ENCODE results near the gene TSEN2. TPM values are rescaled to one million over a fixed set of nuclear protein-coding genes. Genes with fewer than 3 reads are reported as not detected.
"Not testable (repeated sequence)": the region's sequence is repeated elsewhere in the genome, so short reads cannot be mapped to it uniquely, and the experiment has no call there.

Gene TSEN2
- polyA plus RNA-seq, 1 donor from 2014 or later, result 12.4 TPM

DNA sequence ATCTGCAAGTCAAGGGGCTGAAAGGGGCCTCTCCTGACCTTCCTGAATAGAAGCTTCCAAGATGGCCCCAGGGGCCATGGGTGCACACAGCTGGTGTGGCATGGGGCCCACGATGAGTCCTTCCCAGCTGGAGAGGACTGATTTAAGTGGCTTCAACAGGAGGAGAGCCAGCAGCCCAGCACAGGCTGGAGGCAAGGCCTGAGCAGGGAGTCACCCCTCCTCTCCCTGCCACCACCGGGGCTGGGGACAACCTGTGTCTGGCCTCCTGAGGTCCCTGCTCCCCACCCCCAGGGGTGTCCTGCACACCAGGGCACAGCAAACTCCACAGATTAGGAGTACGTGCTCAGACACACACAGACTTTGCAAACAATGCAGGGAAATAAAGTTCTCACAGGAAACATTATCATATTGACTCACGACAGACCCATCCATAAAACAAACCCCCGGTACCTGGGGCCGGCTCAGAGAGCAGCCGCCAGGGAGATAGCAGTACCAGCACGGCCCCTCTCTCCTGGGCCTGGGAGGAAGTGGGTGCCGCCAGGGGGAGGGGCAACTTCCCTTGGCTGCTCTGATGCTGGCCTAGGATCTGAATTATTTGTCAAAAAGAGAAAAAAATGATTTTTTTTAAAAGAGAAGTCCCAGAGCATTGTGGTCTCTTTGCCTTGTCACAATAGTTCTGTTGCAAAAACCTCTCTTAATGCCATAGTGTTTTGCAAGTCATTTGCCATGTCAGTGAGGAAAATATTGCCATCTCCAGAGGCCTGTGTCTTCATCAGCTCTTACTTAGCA is 21.9 kb upstream of the TSEN2 start:
- peaks cover 0 to 2% (median 0%) of the 10 kb centered on the region in 3 donors for H3K9me3 Mint-ChIP-seq
- no peaks in the 10 kb centered on the region for H3K36me3 Mint-ChIP-seq
- peak overlapping the region in 1 of 4 donors; percentile 52 for H3K4me3 Mint-ChIP-seq
- H3K27ac Mint-ChIP-seq, result no peak overlapping the region
- H3K27me3 Mint-ChIP-seq, result no peaks in the 10 kb centered on the region
- H3K4me1 Mint-ChIP-seq, result no peaks in the 10 kb centered on the region

DNA sequence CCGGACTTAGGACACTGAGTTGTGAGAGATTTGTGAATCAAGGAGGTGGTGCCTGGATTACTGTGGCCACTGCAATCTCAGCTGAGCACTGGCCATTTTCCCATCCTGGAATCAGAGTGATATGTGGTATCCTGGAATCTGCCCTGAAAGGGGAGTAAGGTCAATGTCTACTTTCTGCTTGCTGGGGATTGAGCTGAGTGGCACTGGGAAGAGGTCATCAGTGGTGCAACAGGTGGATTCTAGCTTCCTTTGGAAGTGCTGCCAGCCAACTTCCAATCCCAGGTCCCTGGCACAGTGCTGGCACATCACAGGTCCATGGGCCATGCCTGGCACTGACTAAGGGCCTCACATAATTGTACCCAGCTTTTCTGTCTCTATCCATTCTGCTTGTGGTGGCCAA is 20.6 kb upstream of the TSEN2 start:
- H3K9me3 Mint-ChIP-seq, result peaks cover 0 to 2% (median 0%) of the 10 kb centered on the region in 3 donors
- H3K4me1 Mint-ChIP-seq, result no peaks in the 10 kb centered on the region
- H3K4me3 Mint-ChIP-seq, result no peak overlapping the region
- H3K27me3 Mint-ChIP-seq, result peaks cover 2% of the 10 kb centered on the region
- H3K36me3 Mint-ChIP-seq, result no peaks in the 10 kb centered on the region
- no peak overlapping the region for H3K27ac Mint-ChIP-seq

DNA sequence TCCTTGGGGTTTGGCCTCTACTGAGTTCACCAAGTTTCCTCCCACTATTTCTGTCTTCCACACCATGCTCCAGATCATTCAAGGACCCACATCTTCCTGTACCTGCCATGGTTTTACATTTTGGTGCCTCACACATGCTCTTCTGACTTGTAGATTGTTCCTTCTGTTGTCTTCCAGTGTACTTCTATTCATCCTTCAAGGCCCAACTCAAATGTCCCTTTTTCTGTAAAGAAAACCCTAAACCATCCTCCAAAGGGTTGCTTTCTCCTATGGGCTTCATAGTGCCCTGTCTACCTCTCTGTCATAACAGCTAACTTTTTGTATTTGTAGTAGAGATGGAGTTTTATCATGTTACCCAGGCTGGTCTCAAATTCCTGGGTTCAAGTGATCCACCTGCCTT is 20.1 kb upstream of the TSEN2 start:
- H3K4me3 Mint-ChIP-seq, result no peak overlapping the region
- H3K27ac Mint-ChIP-seq, result no peak overlapping the region
- peaks cover 0 to 2% (median 0%) of the 10 kb centered on the region in 3 donors for H3K9me3 Mint-ChIP-seq
- no peaks in the 10 kb centered on the region for H3K4me1 Mint-ChIP-seq
- peaks cover 2% of the 10 kb centered on the region for H3K27me3 Mint-ChIP-seq
- H3K36me3 Mint-ChIP-seq, result no peaks in the 10 kb centered on the region

DNA sequence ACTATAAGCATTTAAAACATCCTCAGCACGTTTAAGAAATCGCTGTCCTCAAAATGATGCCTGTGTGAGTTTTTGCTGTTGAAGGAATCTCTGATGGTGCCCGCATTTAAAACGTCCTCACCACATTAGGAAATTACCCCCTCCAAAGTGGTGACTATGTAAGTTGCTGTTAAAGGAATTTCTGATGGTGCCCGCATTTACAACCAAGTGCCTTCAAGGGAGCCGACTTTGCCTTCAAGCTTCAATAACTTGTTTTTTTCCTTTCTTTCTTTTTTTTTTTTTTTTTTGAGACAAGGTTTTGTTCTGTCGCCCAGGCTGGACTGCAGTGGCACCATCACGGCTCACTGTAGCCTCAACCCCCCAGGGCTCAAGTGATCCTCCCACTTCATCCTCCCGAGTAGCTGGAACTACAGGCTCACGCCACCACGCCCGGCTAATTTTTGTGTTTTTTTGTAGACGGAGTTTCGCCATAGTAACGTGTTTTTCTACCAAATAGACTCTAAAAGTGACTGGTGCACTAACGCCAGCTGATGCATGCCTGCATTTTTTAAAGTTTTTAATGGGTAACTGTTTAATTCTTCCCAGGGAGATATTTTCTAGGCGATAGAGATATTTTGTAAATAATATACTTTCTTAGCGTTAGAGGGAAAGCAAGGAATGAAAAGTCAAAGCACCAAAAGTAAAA is 19.0 kb upstream of the TSEN2 start:
- Mint-ChIP-seq H3K27ac (peak overlapping the region in 1 of 3 donors; percentile 60), H3K9me3 (peaks cover 0 to 2% (median 0%) of the 10 kb centered on the region in 3 donors)

DNA sequence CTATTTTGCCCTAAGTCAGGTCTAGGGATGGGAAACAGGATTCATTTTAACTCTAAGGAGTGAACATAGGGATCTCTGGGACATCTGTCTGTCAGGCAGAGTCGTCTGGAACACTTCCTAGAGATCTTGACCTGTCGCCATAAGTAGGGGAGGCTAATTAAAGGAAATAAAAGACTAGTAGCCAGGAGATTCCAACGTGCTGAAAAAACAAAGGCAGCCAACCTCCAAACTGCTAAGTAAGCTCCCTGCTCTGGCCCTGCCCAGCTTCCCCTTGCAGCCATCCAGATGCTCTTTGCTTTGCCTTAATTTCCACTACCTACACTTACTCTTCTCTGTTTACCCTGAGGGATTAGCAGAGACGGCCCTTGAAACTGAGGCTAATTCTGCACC is 18.4 kb upstream of the TSEN2 start:
- Mint-ChIP-seq H3K4me3 (no peak overlapping the region), H3K27me3 (peaks cover 2% of the 10 kb centered on the region), H3K27ac (no peak overlapping the region), H3K9me3 (peaks cover 0 to 2% (median 0%) of the 10 kb centered on the region in 3 donors), H3K36me3 (no peaks in the 10 kb centered on the region), H3K4me1 (no peaks in the 10 kb centered on the region)

More for the DNA sequence above, 19.0 kb upstream of the TSEN2 start:
- Mint-ChIP-seq H3K4me1 (no peaks in the 10 kb centered on the region), H3K36me3 (no peaks in the 10 kb centered on the region), H3K4me3 (no peak overlapping the region), H3K27me3 (peaks cover 2% of the 10 kb centered on the region)

DNA sequence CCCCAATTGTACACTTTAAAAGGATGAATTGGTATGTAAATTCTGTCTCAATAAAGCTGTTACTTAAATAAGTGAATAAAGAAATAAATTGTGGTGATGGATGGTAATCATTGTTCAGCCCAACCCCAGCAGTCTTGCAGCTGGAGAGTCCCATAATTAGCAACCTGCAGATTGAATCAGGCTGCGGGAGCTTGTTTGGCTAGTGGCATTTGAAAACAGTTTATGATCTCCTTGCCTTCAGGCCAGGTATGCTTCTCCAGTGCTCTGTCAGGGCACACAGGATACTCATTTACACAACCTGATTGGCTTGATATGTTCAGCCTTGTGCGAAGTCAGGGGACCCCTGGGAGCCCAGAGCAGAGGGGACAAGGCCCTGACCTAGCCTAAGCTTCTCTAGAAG is 16.5 kb upstream of the TSEN2 start:
- Mint-ChIP-seq H3K27ac (no peak overlapping the region), H3K4me3 (no peak overlapping the region), H3K36me3 (no peaks in the 10 kb centered on the region), H3K9me3 (peaks cover 0 to 2% (median 0%) of the 10 kb centered on the region in 3 donors), H3K27me3 (peaks cover 8% of the 10 kb centered on the region), H3K4me1 (peaks cover 0 to 7% (median 4%) of the 10 kb centered on the region in 3 donors)

DNA sequence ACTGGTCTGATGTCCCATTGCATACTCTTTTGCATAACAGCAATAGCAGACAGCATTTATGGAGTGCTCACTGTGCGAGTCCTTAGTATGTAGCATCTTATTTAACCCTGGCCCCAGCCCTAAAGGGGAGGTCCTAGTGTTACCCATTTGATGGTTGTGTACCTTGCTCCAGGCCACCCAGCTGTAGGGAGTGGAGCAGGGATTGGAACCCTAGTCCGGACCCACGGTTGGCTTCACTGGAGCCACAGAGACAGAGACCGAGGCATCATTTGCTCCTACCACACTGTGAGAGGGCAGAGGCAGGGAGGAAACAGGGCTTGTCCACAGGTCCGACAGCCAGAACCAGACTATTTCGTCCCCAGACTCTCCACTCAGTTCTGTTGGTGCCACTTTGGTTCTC is 16.0 kb upstream of the TSEN2 start:
- peak overlapping the region in 1 of 4 donors; percentile 17 for H3K4me3 Mint-ChIP-seq
- no peaks in the 10 kb centered on the region for H3K36me3 Mint-ChIP-seq
- H3K4me1 Mint-ChIP-seq, result peaks cover 0 to 7% (median 4%) of the 10 kb centered on the region in 3 donors
- H3K9me3 Mint-ChIP-seq, result peaks cover 0 to 2% (median 0%) of the 10 kb centered on the region in 3 donors
- H3K27ac Mint-ChIP-seq, result peak overlapping the region in 1 of 3 donors; percentile 70
- H3K27me3 Mint-ChIP-seq, result peaks cover 8% of the 10 kb centered on the region

DNA sequence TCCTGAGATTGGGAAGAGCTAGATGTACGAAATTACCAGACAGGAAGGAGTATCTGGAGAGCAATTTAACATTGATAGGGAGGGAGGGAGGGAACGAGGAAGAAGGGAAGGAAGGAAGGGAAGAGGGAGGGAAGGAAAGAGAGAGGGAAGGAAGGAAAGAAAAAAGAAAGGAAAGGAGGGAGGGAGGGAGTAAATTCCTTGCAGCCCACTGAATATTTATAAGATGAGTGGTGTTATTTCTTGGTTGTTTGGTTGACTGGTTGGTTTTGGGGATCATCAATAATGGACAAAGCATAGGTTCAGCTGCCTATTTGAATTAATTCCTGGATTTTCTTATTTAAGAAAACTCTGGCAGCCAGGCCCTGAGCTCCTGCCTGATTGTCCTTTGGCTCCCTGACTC is 15.5 kb upstream of the TSEN2 start:
- Mint-ChIP-seq H3K9me3 (peaks cover 0 to 2% (median 0%) of the 10 kb centered on the region in 3 donors), H3K4me3 (no peak overlapping the region), H3K27ac (peak overlapping the region in 1 of 3 donors; percentile 70), H3K36me3 (no peaks in the 10 kb centered on the region), H3K4me1 (peaks cover 0 to 7% (median 4%) of the 10 kb centered on the region in 3 donors), H3K27me3 (peaks cover 8% of the 10 kb centered on the region)

DNA sequence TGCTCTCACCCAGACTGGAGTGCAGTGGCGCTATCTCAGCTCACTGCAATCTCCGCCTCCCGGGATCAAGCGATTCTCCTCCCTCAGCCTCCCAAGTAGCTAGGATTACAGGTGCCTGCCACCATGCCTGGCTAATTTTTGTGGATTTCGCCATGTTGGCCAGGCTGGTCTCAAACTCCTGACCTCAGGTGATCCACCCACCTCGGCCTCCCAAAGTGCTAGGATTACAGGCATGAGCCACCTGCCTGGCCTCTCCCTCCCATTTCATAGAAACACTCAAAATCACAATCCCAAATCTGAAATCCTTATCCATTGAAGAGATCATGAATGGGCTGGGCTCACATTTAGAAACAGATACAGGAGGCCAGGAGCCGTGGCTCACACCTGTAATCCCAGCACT is 15.1 kb upstream of the TSEN2 start:
- H3K27ac Mint-ChIP-seq, H3K4me1 Mint-ChIP-seq, H3K4me3 Mint-ChIP-seq, H3K27me3 Mint-ChIP-seq, H3K36me3 Mint-ChIP-seq, H3K9me3 Mint-ChIP-seq: not testable (repeated sequence)

DNA sequence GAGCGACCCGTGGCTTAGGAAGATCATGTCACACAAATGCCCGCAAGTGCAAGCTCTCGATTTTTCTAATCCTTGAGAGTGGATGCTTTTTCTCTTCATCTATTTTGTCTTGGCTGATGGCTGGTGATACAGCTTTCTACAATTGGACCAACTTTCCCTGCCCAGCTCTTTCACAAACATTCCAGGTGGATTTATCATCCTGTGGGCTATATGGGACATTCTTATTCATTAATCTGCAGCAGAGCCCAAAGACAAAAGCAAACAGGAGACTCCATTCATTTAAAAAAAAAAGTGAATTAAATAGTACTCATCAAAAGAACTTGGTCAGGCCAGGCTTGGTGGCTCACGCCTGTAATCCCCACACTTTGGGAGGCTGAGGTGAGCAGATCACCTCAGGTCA is 14.2 kb upstream of the TSEN2 start:
- Mint-ChIP-seq H3K9me3 (no peaks in the 10 kb centered on the region), H3K27me3 (peaks cover 8% of the 10 kb centered on the region), H3K4me1 (peaks cover 0 to 7% (median 4%) of the 10 kb centered on the region in 3 donors), H3K36me3 (no peaks in the 10 kb centered on the region), H3K4me3 (no peak overlapping the region), H3K27ac (no peak overlapping the region)

DNA sequence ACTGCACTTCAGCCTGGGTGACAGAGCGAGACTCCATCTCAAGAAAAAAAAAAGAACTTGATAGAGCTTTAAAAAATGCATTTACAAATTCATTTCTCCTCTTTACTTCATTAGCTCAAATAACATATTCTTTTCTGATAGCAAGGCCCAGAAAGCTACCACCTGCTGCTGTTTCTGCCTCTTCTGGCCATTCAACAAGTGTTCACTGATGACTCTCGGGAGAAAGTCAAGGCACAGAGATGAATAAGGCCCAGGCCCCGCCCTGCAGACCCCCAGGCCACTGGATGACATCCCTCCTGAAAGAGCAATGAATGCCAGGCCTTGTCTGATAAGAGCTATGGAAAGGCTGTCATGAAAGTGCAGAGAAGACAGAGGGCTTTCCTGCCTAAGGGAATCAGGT is 13.6 kb upstream of the TSEN2 start:
- Mint-ChIP-seq H3K4me3 (no peak overlapping the region), H3K4me1 (peaks cover 0 to 7% (median 4%) of the 10 kb centered on the region in 3 donors), H3K36me3 (no peaks in the 10 kb centered on the region), H3K27me3 (peaks cover 8% of the 10 kb centered on the region), H3K9me3 (no peaks in the 10 kb centered on the region), H3K27ac (no peak overlapping the region)

DNA sequence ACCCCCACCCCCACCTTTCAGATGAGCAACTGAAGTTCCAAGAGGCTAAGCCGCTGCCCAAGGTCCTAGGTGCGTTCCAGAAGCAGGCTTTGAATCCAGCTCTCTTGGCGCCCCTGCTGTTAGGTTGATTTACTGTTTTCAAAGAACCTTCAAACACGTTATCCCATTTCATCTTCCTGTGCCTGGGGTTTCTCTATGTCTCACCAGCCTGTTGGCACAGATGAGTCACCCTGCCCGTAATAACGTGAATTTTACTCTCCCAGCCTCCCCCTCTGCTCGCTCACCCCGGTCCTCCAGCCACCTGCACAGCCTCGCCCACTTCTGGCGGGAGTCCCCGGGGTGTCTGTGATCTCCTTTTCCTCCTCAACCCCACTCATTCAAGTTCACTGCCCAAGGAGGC is 13.0 kb upstream of the TSEN2 start:
- H3K4me3 Mint-ChIP-seq, result peak overlapping the region in 2 of 4 donors; percentile 13 to 79
- peaks cover 8% of the 10 kb centered on the region for H3K27me3 Mint-ChIP-seq
- H3K9me3 Mint-ChIP-seq, result no peaks in the 10 kb centered on the region
- H3K27ac Mint-ChIP-seq, result no peak overlapping the region
- no peaks in the 10 kb centered on the region for H3K36me3 Mint-ChIP-seq
- peaks cover 0 to 7% (median 4%) of the 10 kb centered on the region in 3 donors for H3K4me1 Mint-ChIP-seq

DNA sequence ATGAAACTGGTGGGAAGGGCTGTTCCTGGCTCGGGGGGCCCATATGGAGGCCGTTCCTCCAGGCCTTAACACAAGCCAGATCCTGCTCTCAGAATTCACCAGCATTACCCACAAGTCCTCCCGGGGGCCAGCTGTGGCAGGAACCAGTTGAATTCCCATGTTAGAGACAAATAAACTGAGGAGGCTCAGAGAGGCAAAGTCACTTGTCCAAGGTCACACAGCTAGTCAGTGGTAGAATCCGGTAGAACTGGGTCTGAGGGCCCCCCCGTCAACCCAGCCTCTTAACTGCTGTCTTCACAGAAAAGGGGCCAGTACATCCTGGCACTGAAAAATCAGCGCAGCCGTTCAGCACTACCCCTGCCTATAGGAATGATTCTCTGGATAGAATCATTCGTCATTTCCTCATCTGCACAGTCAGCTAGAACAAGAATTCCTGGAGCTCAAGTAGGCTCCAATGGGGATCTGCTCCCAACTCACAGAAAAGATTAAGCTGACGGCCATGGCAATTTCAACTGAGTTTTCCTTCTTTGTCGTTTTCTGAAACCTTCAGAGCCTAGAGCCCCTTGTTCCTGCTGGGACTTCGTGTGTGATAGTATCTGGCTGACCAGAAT is 12.2 kb upstream of the TSEN2 start:
- H3K27me3 Mint-ChIP-seq, result peaks cover 8% of the 10 kb centered on the region
- H3K36me3 Mint-ChIP-seq, result no peaks in the 10 kb centered on the region
- no peak overlapping the region for H3K27ac Mint-ChIP-seq
- no peaks in the 10 kb centered on the region for H3K9me3 Mint-ChIP-seq
- peaks cover 0 to 7% (median 4%) of the 10 kb centered on the region in 3 donors for H3K4me1 Mint-ChIP-seq
- H3K4me3 Mint-ChIP-seq, result no peak overlapping the region

DNA sequence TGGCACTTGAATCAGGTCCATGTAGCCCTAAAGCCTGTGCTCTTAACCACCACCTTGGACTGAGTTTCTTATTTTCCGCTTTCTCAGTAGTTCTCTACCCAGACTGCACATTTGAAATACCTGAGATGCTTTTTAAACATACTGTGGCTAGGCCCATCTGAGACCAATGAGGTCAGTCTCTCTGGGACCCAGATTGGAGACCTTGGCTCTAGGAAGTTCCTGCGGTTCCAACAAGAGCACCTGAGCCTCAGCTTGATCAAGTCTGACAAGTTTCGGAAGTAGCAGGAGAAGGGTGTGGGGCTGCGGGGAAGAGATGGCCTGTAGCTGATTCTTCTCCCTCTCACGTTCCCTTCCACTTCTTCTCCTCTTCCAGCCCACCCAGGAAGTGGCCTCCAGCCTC is 11.5 kb upstream of the TSEN2 start:
- Mint-ChIP-seq H3K36me3 (no peaks in the 10 kb centered on the region), H3K27me3 (peaks cover 8% of the 10 kb centered on the region), H3K4me3 (no peak overlapping the region), H3K27ac (no peak overlapping the region), H3K4me1 (peaks cover 0 to 7% (median 4%) of the 10 kb centered on the region in 3 donors), H3K9me3 (no peaks in the 10 kb centered on the region)

DNA sequence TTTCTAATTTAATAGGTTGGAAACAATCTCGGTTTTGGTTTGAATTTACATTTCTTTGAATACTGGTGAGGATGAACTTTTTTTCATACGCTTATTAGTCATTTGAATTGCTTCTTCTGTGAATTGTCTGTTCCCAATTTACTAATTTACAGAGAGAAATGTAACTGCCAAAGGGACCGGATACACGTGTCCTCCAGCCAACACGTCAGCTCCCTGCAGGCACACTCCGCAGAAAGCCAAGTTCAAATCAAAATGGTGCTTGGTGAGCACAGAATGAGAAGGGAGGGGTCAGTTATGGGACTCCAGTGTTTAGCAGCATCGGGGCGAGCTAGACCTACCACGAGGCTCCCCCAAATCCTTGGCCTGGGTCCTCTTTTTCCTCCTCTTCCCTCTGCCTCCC is 10.8 kb upstream of the TSEN2 start:
- Mint-ChIP-seq H3K27ac (no peak overlapping the region), H3K36me3 (no peaks in the 10 kb centered on the region), H3K4me1 (peaks cover 0 to 7% (median 4%) of the 10 kb centered on the region in 3 donors), H3K9me3 (no peaks in the 10 kb centered on the region), H3K4me3 (peak overlapping the region in 1 of 4 donors; percentile 27), H3K27me3 (peaks cover 7% of the 10 kb centered on the region)
